Testis (tissue), 2 donors: ENCODE measurements around the gene CD8A.

Source experiments
- CTCF ChIP-seq, 3 experiments: fragments of 450-650 bp in 2 of 3; fragments of 200-600 bp in 1 of 3; sonication (generic) in 1 of 3; IDR thresholded peaks; one replicate each; pipeline ENCODE4 v1.5.1; 2016 to 2019; ENCODE audit warnings: antibody characterized with exemption in 3 of 3, mild to moderate bottlenecking in 2 of 3, moderate library complexity in 1 of 3
- POLR2A ChIP-seq: fragments of 450-650 bp; IDR thresholded peaks from one replicate; pipeline ENCODE4 v1.6.1; 2017; ENCODE audit warnings: antibody characterized with exemption, mild to moderate bottlenecking, moderate library complexity

DNA sequence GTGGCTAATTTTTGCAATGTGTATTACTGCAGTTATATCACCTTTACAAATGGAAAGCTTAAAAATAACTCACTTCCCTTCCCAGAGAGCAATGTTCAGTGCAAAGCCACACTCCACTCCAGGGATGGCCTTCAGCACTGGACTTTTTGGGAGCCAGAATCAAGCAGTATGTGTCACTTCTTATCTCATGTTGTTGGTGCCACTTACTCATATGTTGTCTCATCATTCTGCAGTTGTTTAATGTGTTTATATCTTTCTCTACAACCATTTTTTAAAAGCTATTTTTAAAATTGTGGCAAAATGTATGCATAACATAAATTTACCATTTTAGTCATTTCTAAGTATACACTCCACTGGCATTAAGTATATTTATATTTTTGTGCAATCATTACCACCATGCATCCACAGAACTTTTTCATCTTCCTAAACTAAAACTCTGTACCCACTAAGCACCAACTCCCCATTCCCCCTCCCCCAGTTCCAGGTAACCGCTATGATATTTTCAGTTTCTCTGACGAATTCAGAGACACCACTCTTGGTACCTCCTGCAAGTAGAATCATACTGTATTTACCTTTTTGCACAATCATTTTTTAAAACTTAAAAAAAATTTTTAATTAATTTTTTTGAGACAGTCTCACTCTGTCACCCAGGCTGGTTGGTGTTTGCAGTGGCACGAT is 32.1 kb upstream of the CD8A start:
- TF ChIP-seq CTCF (IDR thresholded peaks at IDR 0.05) (no peak), POLR2A (no peak)
